Activated T-cell treated with anti-CD3 and anti-CD28 coated beads, Interleukin-2, amount 50 U/mL, for 1 hour (primary cell): ENCODE data around the gene ZGPAT.

Source experiments
- DNase-seq: peaks from one replicate; pipeline ENCODE4 v3.0.0-alpha.2; 2020

The ZGPAT gene

DNA sequence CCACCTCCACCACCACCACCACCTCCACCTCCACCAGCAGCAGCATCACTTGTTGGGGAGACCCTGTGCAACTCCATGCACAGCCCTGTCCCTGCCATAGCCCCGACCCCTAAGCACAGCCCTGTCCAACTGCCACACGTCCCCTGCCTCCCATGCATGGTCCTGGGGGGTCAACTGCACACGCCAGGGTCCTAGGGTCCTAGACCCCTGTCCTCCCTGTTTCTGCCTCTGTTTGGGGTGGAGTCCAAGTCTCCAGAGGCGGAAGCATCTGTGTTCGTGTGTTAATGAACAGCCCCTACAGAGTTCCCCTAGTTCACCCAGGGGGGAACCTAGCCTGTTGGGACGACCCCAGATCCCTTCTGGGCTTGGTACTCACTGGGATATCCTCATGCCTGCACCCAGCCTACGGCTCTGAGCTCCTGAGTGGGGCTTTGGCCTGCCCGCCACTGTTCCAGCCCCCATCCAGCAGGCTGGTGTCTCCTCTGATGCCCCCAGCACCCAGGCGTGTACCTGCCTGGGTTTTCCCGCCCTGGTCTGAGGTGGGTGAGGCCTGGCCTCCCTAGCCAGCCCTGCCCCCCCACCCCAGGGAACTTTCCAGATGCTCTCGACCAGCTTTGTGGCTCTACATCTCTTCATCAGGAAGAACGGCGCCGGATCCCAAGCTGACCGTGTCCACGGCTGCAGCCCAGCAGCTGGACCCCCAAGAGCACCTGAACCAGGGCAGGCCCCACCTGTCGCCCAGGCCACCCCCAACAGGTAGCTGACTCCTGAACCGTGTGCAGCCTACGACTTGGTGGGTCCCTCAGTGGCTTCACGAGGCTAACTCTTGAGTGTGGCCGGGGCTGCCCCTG is 13.9 kb upstream of the ZGPAT start:
- no peak for DNase-seq

DNA sequence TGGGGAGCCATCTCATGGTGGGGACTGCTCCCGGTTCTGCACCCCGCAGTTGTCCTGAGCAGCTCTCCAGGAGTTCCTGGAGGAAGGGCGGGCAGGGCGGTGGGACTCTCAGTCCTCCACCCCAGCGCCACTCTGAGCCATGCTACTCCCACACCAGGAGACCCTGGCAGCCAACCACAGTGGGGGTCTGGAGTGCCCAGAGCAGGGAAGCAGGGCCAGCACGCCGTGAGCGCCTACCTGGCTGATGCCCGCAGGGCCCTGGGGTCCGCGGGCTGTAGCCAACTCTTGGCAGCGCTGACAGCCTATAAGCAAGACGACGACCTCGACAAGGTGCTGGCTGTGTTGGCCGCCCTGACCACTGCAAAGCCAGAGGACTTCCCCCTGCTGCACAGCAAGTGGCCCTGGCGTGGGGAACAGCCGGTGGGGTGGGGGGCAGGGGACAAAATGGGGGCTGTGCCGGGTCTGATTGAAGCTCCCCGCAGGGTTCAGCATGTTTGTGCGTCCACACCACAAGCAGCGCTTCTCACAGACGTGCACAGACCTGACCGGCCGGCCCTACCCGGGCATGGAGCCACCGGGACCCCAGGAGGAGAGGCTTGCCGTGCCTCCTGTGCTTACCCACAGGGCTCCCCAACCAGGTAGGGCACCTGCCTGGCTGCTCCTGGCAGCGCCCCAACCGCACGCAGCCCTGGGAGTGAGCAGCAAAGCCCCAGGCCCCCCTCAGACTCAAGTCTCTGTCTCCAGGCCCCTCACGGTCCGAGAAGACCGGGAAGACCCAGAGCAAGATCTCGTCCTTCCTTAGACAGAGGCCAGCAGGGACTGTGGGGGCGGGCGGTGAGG is 13.0 kb upstream of the ZGPAT start:
- DNase-seq: no peak

DNA sequence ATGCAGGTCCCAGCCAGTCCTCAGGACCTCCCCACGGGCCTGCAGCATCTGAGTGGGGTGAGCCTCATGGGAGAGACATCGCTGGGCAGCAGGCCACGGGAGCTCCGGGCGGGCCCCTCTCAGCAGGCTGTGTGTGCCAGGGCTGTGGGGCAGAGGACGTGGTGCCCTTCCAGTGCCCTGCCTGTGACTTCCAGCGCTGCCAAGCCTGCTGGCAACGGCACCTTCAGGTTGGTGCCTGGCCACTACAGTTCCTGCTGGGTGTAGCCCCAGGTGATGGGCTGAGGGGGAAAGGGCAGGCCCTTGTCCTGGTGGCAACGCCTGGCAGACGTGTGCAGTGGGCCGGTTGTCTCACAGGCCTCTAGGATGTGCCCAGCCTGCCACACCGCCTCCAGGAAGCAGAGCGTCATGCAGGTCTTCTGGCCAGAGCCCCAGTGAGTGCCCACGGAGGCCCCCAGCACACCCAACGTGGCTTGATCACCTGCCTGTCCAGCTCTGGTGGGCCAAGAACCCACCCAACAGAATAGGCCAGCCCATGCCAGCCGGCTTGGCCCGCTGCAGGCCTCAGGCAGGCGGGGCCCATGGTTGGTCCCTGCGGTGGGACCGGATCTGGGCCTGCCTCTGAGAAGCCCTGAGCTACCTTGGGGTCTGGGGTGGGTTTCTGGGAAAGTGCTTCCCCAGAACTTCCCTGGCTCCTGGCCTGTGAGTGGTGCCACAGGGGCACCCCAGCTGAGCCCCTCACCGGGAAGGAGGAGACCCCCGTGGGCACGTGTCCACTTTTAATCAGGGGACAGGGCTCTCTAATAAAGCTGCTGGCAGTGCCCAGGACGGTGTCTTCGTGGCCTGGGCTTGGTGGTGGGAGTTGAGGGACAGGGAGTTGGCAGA is 12.2 kb upstream of the ZGPAT start:
- DNase-seq: no peak

DNA sequence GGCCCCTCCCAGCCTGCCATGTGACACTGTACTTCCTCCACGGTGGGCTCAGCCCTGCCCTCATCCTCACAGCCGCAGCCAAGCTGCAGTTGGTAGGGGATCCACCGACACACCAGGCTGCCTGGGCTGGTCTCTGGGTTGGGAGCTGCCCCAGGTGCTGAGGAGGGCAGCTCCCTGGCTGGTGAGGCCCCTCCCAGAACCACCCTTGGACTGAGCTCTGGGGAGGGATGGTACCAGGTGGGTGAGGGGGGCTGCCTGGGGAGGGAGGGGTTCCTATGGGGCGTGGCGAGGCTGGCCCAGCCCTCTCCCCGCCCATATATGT is 11.6 kb upstream of the ZGPAT start:
- no peak for DNase-seq

DNA sequence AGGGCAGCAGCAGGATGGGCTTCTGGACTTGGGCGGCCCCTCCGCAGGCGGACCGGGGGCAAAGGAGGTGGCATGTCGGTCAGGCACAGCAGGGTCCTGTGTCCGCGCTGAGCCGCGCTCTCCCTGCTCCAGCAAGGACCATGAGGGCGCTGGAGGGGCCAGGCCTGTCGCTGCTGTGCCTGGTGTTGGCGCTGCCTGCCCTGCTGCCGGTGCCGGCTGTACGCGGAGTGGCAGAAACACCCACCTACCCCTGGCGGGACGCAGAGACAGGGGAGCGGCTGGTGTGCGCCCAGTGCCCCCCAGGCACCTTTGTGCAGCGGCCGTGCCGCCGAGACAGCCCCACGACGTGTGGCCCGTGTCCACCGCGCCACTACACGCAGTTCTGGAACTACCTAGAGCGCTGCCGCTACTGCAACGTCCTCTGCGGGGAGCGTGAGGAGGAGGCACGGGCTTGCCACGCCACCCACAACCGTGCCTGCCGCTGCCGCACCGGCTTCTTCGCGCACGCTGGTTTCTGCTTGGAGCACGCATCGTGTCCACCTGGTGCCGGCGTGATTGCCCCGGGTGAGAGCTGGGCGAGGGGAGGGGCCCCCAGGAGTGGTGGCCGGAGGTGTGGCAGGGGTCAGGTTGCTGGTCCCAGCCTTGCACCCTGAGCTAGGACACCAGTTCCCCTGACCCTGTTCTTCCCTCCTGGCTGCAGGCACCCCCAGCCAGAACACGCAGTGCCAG is 11.0 kb upstream of the ZGPAT start, which contains the start of gene TNFRSF6B:
TSS of gene TNFRSF6B (plus strand) at position 25 of the 729 bp plus-strand sequence. CDS start at position 141, 116 bp downstream.
- no peak for DNase-seq

DNA sequence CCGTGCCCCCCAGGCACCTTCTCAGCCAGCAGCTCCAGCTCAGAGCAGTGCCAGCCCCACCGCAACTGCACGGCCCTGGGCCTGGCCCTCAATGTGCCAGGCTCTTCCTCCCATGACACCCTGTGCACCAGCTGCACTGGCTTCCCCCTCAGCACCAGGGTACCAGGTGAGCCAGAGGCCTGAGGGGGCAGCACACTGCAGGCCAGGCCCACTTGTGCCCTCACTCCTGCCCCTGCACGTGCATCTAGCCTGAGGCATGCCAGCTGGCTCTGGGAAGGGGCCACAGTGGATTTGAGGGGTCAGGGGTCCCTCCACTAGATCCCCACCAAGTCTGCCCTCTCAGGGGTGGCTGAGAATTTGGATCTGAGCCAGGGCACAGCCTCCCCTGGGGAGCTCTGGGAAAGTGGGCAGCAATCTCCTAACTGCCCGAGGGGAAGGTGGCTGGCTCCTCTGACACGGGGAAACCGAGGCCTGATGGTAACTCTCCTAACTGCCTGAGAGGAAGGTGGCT is 10.4 kb upstream of the ZGPAT start:
- DNase-seq: no peak

DNA sequence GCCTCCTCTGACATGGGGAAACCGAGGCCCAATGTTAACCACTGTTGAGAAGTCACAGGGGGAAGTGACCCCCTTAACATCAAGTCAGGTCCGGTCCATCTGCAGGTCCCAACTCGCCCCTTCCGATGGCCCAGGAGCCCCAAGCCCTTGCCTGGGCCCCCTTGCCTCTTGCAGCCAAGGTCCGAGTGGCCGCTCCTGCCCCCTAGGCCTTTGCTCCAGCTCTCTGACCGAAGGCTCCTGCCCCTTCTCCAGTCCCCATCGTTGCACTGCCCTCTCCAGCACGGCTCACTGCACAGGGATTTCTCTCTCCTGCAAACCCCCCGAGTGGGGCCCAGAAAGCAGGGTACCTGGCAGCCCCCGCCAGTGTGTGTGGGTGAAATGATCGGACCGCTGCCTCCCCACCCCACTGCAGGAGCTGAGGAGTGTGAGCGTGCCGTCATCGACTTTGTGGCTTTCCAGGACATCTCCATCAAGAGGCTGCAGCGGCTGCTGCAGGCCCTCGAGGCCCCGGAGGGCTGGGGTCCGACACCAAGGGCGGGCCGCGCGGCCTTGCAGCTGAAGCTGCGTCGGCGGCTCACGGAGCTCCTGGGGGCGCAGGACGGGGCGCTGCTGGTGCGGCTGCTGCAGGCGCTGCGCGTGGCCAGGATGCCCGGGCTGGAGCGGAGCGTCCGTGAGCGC is 9.8 kb upstream of the ZGPAT start:
- DNase-seq: no peak

DNA sequence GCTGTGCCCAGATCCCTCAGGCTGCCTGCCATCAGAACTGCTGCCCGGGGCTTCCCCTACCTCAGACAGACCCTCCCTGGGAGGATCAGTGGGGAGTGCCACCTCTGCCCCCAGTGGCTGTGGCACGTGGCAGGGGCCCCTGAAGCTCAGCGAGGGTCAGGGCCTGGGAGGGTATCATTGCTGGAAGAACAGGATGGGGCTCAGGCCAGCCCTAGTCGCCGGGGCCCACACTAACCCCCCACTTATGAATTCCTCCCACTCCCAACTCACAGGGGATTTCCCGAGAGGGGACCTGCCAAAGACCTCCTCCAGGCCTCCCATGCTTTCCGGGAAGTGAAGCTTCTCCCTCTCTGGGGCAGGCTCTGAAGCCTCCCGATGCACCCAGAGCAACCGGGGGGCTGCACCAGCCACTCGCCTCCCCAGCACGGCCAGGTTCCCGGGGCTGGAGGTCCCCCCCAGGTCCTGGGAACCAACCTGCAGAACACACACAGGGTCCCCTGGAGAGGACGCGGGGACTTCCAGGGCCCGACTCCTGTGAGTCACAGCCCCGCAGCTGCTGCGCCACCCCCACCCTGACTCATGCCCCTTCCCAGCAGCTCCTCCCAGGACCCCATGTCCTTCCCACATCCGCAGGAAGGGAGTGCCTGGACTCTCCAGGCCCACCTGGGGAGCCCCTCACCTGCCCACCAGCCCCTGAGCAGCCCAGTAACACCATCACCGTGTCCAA is 8.9 kb upstream of the ZGPAT start:
- no peak for DNase-seq

DNA sequence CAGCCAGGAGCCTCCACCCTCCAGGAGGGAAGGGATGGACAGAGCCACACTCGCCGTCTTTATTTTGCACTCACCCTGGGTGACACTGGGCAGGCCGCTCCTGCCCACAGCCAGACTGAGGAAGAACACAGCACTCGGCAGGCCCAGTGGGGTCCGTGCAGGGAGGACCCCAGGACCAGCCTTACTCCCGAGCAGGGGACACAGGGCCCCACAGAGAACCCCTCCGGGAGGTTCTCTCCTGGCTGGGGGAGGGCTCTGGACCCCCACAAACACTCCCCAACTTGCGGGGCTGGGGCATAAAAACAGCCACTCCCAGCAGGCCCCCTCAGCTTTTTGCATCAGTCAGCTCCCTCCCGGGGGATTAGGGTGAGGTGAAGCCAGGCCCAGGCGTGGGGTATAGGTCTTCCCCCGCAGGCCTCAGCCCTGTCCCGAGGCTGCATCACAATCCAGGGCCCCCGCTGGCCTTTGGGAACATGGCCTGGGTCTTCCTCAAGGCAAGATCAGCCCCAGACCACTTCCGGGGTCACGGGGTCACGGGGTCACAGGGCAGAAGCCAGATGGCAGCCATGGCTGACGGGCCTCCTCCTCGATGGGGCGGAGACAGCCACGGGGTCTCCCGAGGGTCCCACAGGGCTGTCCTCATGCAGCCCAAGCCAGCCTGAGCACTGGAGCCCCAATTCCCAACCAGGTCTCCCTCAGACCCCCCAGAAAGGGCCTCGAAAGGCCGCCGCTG is 8.2 kb upstream of the ZGPAT start:
- no peak for DNase-seq

DNA sequence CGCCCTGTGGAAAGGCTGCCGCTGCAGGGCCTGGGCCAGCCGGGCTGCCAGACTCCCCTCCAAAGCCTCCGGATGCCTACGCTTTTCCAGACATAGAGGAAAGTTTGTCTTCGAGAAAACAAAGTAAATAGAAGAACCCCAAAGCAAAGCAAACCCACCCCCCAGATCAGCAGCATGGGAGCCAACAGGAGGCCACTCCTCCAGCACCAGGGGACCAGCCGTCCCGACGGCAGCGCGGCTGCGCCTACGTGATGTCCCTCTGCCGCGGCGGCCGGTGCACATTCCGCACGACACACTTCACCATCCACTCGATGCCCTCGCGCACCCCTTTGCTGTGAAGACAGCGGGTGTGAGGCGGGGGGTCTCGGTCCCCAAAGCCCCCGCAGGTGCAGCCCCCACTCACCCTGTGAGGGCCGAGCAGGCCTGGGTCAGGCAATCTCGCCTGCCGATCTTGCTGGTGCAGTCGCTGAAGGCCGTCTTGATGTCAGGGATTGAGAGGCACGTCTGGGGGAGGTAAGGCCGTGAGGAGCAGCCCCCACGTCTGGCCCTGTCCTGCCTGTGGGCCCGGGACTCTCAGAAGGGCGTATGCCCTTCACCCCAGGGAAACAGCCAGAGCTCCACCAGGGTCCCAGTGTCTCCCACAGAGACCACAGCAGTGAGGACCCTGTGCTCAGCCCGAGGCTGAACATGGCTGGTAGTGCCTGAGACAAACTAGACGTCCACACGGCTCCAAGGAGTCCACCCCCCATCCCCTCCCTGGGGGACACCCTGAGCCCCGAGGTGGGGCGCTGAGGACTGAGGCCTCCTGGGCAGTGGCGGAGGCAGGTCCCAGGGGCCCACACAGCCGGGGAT is 7.4 kb upstream of the ZGPAT start:
- DNase-seq: no peak

DNA sequence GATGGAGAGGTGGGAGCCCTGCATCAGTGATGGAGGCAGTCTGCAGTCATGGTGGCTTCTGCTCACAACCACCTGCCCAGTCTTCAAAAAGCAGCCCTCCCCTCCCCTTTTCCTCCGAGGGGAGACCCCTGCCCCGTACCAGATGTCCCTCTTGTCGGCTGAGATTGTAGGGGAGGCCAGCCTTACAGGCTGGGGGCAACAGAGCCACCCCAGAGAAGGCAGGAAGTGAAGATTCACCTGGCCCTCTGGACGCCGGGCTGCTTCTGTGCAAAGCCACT is 6.8 kb upstream of the ZGPAT start:
- no peak for DNase-seq

DNA sequence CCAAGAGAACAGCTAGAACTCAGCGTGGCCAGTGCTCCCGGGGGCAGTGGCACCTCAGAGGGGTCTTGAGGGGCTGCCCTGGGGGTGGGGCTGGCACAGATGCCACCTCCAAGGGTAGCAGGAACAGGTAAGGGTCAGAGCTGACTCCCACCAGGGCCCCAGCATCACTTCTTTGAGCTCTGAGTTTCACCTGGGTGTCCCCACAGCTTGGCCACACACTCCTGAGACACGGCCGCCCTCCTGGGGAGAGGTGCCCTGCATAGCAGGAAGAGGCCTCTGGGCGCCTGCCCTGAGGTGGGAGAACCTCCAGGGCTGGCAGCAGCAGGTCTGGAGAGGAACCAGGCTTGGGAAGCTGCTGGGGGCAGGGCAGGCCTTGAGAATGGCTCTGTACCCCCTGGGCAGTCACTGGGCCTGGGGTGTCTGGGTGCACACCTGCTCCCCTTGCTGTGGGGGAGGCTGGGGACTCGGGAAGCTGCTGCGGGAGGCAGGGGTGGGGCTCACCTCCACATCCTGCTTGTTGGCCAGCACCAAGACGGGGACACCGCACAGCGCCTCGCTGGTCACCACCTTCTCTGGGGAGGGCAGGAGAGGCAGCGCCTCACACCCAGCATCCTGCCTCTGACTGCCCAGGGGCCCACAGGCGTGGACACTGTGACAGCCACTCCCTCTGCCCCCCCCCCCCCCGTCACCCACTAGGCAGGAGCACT is 6.4 kb upstream of the ZGPAT start:
- DNase-seq: no peak

DNA sequence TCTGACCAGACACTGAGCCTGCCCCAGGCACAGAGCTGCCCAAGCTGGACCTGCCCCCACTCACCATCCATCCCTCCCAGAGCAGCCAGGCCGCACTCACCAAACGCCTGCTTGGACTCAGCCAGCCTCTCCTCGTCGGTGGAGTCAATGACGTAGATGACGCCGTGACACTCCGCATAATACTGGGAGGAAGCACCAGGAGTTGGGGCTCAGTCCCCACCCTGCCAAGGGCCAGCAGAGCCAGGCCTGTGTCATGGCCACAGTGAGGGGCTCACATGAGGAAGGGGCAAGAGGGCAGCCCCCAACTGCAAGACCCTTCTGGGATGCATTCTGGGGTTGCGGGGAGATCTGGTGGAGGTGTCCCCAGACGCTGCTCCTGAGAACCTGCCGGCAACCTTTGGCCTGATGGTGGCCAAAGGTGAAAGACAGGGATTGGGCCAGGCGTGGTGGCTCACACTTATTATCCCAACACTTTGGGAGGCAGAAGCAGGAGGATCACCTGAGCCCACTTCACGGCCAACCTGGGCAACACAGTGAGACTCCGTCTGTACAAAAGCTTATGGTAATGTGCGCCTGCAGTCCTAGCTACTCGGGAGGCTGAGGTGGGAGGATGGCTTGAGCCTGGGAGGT is 5.7 kb upstream of the ZGPAT start:
- no peak for DNase-seq

DNA sequence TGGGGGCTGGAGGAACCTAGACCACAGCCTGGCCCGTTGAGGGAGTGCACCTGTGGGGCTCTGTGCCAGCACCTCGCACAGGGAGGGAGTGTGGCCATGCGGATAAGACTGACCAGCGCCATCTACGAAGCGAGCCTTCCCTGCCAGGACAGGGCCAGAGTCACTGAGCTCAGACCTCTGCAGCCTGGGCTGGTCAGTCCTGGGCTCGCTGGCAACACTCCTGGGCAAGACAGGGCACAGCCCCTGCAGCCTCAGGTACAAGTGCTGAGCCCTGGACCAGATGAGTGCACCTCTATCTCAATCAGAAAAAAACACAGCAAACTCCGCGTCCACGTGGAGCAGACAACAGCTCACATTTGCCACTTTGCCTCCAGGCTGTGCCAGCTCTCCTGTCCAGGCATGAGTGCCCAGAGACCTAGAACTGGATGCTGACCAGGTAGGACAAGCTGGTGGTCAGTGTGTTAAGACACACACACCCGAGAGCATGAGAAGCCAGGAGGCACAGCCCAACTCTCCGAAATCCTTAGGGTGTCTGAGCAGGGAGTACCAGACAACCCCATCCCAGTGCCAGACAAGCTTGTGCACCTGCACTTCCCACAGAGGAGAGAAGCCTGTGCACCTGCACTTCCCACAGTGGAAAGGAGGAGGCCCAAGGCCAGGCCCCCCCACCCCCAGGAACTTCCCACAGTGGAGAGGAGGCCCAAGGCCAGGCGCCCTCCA is 4.9 kb upstream of the ZGPAT start:
- DNase-seq: no peak

DNA sequence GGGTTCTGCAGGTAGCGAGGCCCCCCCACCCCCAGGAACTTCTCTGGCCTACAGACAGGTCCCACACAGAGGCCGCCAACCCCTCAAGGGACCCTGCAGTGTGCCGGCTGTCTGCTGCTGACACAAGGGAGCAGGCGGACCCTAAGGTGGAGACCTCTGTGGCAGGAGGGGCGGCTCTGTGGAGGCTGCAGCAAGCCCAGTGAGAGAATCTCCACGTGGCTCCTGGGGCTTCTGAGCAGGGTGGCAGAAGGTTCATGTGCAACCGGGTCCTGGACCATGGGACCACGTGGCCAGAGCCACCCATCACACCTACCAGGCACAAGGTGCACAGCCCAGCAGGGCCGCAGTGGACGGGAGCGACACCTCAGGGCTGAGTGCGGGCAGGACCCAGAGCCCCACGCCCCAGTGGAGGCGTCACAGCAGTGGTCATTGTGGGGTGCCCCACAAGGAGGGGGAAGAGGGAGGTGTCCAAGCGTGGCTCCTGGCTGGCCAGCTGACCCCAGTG is 4.3 kb upstream of the ZGPAT start:
- no peak for DNase-seq

DNA sequence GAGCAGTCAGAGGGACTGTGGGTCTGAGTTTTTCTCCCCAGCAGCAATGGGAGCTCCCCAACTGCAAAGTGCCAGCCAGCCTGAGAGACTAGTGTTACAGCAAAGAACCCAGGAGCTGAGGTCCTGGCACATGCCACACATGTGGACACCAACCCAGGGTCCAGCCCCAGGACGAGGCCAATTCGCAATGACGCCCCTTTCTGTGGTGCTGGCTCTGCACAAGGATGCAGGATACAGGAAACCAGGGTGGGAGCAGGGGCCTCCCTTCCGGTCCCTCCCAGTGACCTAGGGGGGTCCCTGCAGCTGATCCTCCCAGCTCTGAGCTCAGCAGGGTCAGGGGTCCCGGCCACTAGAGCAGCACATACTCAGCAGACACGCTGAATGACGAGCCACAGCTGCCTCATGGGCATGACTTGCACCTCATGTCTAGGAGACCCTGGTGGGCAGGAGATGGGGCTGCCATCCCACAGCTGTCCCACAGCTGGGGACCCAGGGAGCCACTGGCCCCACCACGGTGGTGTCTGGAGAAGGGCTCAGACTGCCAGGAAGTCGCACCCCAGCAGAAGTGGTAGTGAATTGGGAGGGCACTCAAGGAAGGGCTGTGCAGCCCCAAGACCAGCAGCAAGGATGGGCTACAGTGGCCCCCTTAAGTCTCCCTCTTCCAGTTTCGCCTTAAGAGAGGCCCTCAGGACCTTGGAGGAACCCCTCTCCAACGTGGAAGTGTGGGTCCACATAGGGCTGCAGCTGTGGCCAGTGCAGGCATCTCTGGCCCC is 3.7 kb upstream of the ZGPAT start:
- no peak for DNase-seq

DNA sequence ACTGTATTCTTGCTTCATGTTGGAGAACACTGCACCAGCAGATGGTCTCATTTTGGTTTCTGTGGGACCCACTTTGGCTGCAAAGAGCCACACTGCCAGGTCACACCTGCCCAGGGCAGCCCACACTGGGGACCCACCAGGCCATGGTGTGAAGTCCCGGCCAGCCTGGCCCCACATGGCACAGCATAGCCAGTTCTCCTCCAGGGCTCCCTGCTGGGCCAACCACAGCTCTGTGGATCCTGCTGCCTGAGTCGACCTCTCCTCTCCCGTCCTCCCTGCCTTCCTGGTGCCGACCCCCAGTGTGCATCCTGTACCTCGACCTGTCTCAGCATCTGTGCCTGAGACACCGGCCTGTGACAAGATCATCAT is 3.1 kb upstream of the ZGPAT start:
- DNase-seq: no peak
